NCI-H187 treated with DMSO at 0.1 percent for 48 hours (cell line): ENCODE data around the gene SAMD4B.

Experiments used
- DNase-seq: peaks from one replicate; lab custom pipeline; 2025; lab: John Stamatoyannopoulos, UW

Gene SAMD4B

DNA sequence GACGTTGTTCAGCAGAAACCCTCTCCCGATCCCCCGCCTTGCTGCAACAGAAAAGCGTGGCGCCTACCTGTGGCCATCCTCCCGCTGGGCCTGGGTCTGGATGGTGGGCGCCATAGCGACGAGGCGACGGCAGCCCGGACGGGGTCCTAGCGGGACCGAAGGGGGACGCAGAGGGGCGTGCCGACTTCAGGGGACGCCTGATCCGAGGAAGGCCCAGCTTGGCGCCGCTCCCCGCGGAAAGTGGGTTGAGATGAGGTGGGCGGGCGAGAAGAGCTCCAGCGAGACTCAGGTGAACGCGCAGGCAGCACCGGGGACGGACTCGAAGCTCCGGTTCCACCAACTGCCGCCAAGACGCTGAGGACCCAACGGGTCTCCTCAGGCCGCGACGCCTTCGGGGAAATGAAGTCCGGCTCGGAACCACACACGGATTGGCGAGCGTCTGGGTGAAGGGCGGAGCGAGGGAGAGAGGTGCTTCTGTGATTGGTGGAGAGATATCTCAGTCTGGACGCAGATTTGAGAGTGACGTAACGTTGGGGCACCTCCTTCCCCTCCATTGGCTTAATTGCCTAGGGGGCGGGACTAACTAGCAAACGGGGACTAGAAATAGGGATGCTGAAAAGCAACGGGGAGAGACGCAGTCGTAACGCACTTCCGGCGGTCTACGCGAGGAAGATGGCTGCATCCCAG, 48.7 kb downstream of the SAMD4B start, which contains the start of the genes MED29 and PAF1:
TSS of gene MED29 (plus strand) at position 628 of the 687 bp plus-strand sequence. CDS start at position 673, 45 bp downstream.
TSS of gene PAF1 (minus strand) at position 356 of the 687 bp plus-strand sequence. CDS start at position 114, 242 bp downstream.
- DNase-seq: peak; percentile 100

DNA sequence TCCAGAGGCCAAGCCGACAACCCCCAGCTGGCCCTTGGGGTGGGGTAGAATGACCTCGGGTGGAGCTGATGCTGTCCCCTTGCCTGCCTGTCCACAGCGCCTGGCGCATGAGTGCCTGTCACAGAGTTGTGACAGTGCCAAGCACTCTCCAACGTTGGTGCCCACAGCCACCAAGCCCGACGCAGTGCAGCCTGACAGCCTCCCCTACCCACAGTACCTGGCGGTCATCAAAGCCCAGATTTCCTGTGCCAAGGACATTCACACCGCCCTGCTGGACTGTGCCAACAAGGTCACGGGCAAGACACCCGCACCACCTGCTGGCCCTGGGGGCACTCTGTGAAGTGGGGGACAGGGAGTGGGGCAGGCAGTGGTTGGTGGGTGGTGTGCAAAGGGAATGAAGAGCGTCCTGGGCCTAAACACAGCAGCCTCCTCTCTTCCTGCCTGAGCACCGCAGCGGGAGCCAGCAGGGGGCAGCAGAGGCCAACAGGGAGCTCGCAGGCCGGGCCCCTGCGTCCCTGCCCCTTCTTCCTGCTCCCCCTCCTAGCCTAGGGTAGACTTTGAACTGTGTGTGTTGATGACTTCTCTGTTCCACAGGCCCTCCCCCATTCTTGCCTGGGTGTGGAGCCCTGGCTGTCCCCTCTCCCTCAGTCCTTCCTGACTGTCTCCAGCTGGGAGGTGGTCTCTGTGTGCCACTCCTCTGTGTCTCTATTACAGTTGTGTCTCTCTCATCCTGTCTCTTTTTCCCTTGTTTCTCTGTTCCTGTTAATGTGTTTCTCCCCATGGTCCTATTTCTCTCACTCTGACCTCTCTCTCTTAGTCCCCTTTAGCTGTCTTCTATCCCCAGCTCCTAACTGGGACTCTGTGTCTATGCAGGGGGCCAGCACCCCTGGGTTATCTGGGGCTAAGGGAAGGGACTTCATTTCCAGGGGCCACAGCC, 55.4 kb downstream of the SAMD4B start:
- no peak for DNase-seq

DNA sequence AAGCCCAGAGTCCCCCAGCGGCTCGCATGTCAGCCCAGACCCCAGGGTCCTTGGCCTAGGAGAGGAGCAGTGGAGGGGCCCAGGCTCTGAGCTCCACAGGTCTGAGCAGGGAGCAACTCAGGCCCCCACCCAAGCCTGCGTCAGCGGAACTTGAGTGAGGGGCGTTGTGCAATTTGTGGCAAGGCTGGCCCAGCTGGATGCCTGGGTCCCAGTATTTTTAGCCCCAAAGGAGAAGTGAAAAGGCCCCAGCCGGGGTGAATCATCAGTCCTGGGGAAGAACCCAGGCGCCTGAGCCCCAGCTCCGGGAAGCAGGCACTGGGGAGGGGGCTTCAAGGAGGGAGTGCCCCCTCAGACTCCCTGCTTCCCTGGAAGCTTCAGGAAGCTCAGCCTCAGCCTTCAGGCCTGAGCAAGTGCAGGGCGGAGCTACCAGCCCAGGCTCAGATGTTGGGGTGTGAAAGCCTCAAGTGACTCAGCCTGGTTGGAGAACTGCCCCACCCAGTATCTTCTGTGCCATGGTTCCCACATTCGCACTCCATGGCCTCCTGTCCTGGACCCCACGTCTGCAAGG, 56.2 kb downstream of the SAMD4B start:
- DNase-seq: no peak

DNA sequence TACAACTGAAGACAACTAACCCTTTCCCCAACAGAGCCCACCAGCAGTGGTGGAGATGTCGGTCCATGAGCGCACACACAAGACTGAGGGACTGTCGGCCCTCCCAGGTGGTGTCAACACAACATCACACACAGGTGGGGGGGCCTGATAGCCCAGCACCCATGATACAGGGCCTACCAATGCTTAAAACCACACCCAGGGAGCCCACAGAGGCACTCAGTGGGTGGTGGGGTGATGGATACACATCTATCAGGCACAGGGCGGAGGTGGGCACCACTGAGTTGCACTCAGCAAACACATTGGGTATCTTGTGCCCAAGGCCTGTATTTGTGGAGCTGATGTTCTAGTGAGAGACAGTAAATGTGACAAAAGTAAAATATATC, 57.4 kb downstream of the SAMD4B start:
- DNase-seq: no peak

GRCh38 chr19:39400061-39400460, 57.8 kb downstream of the SAMD4B start:
- DNase-seq: no peak

- DNase-seq: no peak
Observed at GRCh38 chr19:39401070-39401548, 58.9 kb downstream of the SAMD4B start.

DNA sequence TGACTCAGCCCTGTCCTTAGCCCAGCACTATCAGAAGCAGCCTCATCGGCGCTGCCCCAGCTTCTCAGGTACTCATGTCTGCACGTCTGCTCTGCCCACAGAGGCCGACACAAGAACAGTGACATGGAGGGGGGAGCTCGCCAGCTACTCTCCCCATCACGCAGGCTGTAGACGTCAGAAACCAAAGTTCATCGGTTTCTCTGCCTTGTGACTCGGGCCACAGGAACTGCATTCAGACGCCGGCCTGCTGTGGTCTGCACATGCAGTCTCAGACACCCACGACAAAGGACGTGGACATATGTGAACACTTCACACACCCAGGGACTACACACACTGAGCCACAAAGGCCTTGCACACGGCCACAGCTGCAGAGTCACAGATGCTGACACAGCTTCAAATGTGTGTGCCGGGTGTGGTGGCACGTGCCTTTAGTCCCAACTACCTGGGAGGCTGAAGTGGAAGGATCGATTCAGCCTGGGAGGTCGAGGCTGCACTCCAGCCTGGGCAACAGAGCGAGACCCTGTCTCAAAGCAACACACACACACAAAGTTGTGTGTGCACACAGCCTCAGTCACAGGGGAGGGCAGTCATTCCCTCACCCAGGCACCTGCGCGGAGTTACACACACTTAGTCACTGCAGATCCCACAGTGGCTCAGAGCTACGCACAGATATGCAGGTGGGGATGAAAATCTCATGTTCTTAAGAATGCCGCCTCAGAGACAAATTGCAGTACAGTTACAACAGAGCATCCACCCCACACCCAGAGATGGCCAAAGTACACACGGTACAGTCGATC, 59.5 kb downstream of the SAMD4B start:
- DNase-seq: no peak

DNA sequence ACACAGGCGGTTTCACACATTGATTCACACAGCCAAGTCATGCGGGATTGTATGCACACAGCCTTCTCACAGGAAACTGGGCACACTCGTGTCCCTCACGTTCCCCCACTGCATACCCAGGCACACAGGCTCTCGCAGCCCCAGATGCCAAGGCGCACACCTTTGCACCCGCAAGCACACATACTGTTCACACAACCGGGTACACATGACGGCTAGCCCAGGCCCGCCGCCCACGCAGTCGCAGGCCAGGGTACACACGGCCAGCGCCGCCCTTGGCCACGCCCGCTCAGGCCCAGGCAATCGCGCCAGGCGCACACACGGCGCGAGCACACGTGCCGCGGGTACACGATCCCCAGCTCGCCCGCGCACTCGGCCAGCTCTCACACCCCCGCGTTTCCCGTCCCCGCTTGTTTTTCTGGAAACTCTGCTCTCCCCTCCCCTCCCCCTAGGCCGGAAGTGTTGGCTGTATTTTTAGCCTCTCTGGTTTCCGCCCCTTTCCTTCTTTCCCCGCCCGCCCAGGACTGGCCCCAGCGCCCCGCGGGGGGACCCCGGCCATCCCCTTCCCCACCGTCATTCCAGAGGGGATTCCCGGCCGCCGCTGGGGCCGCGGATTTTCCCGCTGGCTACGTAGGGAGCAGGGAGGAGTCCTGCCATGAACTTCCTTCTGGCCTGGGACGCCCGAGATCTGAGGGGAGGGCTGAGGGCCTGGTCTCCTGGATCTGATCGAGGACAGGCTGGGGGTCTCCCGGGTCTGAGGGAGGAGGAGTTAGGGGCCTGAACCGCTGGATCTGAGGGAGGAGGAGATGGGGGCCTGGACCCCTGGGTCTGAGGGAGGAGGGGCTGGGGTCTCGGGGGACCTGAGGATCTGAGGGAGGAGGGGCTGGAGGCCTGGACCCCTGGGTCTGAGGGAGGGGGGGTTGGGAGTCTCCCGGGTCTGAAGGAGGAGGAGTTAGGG, 60.4 kb downstream of the SAMD4B start:
- no peak for DNase-seq

DNA sequence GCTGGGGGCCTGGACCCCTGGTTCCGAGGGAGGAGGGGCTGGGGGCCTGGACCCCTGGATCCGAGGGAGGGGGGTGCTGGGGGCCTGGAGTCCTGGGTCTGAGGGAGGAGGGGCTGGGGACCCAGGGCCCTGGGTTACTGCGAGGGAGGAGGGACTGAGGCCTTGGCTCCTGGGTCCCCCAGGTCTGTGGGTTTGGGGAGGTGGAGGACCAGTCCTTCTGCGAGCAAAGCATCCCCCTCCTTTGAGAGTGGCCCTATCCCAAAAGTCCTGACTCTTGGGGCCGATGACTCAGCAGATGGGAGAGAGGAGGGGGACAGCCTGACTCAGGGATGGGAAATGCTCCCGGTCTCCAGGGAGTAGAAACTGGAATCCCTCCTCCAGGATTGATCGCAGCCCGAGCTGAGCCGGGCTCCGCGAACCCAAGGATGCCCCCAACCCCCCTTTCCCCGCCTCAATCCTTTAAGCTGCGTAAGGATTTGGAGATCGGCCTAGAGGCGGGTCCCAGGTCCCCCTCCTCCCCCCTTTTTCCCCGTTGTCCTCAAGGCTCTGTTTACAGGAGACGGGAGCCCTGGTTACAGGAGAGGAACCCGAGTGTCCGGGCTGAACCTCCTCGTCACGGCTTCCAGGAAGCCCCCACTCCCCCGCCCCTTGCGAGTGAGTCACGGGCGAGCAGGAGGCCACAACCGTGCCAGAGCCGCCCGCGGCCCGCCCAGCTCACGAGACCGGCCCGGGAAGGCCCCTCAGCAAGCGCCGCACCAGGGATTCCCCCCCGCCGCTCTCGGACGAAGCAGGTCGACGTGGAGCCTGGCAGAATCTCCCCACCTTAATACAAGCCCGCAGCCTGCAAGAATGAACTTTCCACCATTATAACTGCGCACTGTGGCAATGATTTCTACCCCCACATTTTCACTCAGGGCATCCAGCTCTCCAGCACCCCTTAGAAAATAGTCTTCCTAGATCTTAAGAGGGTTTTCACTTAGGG, 61.4 kb downstream of the SAMD4B start:
- DNase-seq: no peak

- no peak for DNase-seq
Observed at GRCh38 chr19:39405261-39405957, 63.2 kb downstream of the SAMD4B start.

DNA sequence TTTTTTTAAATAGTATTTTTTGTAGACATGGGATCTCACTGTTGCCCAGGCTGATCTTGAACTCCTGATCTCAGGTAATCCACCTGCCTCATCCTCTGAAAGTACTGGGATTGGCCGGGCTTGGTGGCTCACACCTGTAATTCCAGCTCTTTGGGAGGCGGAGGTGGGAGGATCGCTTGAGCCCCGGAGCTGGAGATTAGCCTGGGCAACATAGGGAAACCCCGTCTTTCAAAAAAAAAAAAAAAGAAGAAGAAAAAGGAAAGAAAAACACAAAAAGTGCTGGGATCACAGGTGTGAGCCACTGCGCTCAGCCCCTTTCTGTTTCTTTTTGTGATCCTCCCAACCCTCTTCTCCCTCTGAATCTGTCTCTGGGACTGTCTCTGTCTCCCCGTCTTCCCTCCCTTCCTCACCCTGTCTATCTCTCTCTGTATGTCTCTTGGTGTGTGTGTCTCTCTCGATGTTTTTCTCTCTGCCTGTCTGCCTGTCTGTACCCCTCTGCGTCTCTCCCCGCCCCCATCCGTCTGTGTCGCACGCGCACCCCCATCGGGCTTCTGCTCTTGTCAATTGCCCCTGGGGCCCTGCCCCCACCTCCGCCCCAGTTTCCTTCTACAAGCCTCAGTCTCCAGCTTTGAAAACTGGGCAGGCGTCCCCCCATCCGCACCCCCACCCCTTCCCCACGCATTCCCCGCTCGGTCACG, 63.9 kb downstream of the SAMD4B start:
- no peak for DNase-seq

GRCh38 chr19:39406656-39407409, 64.6 kb downstream of the SAMD4B start, which contains the start of gene ZFP36:
Gene ZFP36, plus strand, starts transcription at chr19:39406847. Its CDS starts 58 bp downstream, at chr19:39406905.
- no peak for DNase-seq

GRCh38 chr19:39407410-39407659, 65.1 kb downstream of the SAMD4B start:
- DNase-seq: no peak

DNA sequence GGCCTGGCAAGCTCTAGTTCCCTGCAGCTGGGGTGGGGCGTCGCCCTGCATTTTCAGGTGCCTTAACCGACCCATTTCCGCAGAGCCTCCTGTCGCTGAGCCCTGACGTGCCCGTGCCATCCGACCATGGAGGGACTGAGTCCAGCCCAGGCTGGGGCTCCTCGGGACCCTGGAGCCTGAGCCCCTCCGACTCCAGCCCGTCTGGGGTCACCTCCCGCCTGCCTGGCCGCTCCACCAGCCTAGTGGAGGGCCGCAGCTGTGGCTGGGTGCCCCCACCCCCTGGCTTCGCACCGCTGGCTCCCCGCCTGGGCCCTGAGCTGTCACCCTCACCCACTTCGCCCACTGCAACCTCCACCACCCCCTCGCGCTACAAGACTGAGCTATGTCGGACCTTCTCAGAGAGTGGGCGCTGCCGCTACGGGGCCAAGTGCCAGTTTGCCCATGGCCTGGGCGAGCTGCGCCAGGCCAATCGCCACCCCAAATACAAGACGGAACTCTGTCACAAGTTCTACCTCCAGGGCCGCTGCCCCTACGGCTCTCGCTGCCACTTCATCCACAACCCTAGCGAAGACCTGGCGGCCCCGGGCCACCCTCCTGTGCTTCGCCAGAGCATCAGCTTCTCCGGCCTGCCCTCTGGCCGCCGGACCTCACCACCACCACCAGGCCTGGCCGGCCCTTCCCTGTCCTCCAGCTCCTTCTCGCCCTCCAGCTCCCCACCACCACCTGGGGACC, 65.6 kb downstream of the SAMD4B start:
- no peak for DNase-seq

DNA sequence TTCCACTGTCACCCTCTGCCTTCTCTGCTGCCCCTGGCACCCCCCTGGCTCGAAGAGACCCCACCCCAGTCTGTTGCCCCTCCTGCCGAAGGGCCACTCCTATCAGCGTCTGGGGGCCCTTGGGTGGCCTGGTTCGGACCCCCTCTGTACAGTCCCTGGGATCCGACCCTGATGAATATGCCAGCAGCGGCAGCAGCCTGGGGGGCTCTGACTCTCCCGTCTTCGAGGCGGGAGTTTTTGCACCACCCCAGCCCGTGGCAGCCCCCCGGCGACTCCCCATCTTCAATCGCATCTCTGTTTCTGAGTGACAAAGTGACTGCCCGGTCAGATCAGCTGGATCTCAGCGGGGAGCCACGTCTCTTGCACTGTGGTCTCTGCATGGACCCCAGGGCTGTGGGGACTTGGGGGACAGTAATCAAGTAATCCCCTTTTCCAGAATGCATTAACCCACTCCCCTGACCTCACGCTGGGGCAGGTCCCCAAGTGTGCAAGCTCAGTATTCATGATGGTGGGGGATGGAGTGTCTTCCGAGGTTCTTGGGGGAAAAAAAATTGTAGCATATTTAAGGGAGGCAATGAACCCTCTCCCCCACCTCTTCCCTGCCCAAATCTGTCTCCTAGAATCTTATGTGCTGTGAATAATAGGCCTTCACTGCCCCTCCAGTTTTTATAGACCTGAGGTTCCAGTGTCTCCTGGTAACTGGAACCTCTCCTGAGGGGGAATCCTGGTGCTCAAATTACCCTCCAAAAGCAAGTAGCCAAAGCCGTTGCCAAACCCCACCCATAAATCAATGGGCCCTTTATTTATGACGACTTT, 66.4 kb downstream of the SAMD4B start:
- DNase-seq: no peak
